Thoracic aorta (tissue), 2 donors: ENCODE results near the gene PTPRM. TPM values are rescaled to one million over a fixed set of nuclear protein-coding genes. Genes with fewer than 3 reads are reported as not detected.

Experiments
- ATAC-seq: fragments of 150-250 bp; one replicate; pipeline ENCODE4 v1.8.0; 2017; ENCODE audit warnings: low read depth; ENCODE audit not compliant: insufficient number of reproducible peaks, low FRiP score
- DNase-seq: peaks from one replicate; pipeline ENCODE4 v3.0.0-alpha.2; 2020; ENCODE audit warnings: low spot score
- H3K27ac ChIP-seq, 2 donors: fragments of 200-600 bp; sonication (generic); 1 replicate in 1 of 2; 2 replicates in 1 of 2; pipeline ENCODE4 v1.5.1; 2016; ENCODE audit warnings: mild to moderate bottlenecking in 2 of 2, moderate library complexity in 2 of 2
- H3K27me3 ChIP-seq: fragments of 200-600 bp; sonication (generic); replicated peaks from 2 replicates; pipeline ENCODE4 v1.6.0; 2016; ENCODE audit warnings: mild to moderate bottlenecking; ENCODE audit not compliant: insufficient read depth
- H3K36me3 ChIP-seq: fragments of 200-600 bp; sonication (generic); one replicate; pipeline ENCODE4 v1.5.1; 2016
- H3K4me1 ChIP-seq, 2 donors: fragments of 200-600 bp; sonication (generic); 1 replicate in 1 of 2; 2 replicates in 1 of 2; pipeline versions ENCODE4 v1.5.1 to v1.6.0; 2016; ENCODE audit warnings: low read depth in 2 of 2, mild to moderate bottlenecking in 1 of 2; ENCODE audit not compliant: control insufficient read depth in 1 of 2
- H3K4me3 ChIP-seq: fragments of 200-600 bp; sonication (generic); 2 replicates; pipeline ENCODE4 v1.5.1; 2016; ENCODE audit warnings: mild to moderate bottlenecking
- H3K9me3 ChIP-seq: fragments of 200-600 bp; sonication (generic); 2 replicates; pipeline ENCODE4 v1.5.1; 2016
- total RNA-seq, 2 donors: library from RNA; depleted of rRNA; stranded (reverse); fragments of >200 nt; gene quantifications; one replicate each; pipeline versions ENCODE4 v1.1.0 to v1.2.3, GENCODE V29; 2016
- TF ChIP-seq, protein P1 (sequence below): fragments of 200-600 bp; sonication (generic); IDR thresholded peaks from one replicate; pipeline ENCODE4 v1.5.1; 2019; ENCODE audit warnings: antibody characterized with exemption

PTPRM gene
- total RNA-seq, 2 donors from 2014 or later: 90.3 to 102 TPM

DNA sequence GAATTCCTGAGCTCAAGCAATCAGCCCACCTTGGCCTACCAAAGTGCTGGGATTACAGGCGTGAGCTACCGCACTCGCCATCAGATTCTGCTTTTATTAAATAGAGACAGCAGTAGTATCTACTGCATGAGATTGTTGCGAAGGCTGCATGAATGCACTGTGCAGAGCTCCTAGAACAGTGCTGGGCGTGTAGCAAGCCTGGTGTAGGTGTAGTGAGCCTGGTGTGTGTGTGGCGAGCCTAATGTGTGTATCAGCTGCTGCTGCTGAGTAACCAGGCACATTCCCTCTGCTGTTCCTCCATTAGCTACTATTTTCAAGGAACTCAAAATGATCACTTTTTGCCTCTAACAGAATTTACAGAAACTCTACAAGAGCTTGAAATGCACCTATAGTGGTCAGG, 57.6 kb downstream of the PTPRM start:
- Histone ChIP-seq H3K4me1 (peaks cover 20 to 26% of the 10 kb centered on the region in 2 donors), H3K36me3 (no peaks in the 10 kb centered on the region), H3K27me3 (no peaks in the 10 kb centered on the region), H3K9me3 (no peaks in the 10 kb centered on the region), H3K27ac (no peak overlapping the region), H3K4me3 (no peak overlapping the region)
- DNase-seq (no peak), ATAC-seq (no peak)
- TF ChIP-seq, protein P1, sequence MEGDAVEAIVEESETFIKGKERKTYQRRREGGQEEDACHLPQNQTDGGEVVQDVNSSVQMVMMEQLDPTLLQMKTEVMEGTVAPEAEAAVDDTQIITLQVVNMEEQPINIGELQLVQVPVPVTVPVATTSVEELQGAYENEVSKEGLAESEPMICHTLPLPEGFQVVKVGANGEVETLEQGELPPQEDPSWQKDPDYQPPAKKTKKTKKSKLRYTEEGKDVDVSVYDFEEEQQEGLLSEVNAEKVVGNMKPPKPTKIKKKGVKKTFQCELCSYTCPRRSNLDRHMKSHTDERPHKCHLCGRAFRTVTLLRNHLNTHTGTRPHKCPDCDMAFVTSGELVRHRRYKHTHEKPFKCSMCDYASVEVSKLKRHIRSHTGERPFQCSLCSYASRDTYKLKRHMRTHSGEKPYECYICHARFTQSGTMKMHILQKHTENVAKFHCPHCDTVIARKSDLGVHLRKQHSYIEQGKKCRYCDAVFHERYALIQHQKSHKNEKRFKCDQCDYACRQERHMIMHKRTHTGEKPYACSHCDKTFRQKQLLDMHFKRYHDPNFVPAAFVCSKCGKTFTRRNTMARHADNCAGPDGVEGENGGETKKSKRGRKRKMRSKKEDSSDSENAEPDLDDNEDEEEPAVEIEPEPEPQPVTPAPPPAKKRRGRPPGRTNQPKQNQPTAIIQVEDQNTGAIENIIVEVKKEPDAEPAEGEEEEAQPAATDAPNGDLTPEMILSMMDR: no peak

DNA sequence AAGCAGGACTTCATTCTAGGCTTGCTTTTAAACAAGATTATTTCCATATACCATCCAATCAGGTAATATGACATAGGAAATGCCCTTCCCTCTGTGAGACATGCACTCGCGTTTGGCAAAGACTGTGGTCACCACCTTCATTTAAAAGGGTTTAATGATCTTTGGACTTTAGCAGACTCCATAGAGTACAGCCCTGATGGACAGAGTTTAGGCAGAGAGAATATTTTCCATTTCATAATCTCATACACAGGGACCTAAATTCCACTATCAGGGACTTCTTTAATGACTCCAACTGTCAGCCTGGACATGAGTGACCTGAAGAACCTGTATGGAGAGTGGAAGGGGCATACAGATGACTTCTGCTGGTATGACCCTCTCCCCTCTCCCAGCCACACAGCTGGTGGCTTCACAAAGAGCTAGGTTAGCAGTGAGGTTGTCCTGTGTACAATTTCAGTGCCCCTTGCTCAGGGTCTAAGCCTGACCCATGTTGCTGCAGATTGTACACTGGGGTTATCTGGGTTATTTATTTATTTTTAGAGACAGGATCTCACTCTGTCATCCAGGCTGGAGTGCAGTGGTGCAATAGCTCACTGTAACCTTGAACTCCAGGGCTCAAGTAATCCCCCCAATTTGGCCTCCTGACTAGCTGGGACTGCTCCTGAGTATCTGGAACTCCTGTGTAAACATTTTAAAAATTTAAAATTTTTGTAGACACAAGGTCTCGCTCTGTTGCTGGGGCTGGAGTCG, 59.2 kb downstream of the PTPRM start:
- ATAC-seq: no peak
- Histone ChIP-seq H3K4me3 (no peak overlapping the region), H3K27me3 (no peaks in the 10 kb centered on the region), H3K4me1 (peaks cover 13 to 19% of the 10 kb centered on the region in 2 donors), H3K27ac (no peak overlapping the region), H3K36me3 (no peaks in the 10 kb centered on the region), H3K9me3 (no peaks in the 10 kb centered on the region)
- no peak for DNase-seq
- TF ChIP-seq, protein P1: no peak

DNA sequence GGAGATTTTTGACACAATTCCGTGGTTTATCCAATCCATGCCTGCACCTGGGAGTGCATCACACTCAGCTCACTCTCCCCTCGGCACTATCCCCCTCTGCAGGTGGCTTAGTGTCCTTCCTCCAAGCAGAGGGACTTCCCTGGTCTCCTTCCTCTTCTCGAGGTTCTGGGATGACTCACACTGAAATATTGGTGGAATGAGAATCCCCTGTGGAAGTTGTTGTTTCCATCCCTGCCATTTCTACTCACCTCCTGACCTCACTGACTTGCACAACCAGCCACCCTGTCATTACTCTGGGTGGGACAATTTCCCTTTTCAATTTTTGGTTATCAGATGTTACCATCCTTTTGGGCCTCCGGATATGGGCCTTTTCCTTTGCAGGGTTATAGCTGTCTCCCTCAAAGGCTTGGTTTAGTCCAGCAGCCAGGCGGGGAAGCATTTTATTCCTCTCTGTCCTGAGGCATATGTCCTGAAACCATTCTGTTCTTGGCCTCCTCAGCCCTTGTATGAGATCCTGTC, 59.9 kb downstream of the PTPRM start:
- TF ChIP-seq, protein P1: no peak
- Histone ChIP-seq H3K27me3 (no peaks in the 10 kb centered on the region), H3K27ac (no peak overlapping the region), H3K4me1 (peaks cover 13 to 19% of the 10 kb centered on the region in 2 donors), H3K4me3 (no peak overlapping the region), H3K36me3 (no peaks in the 10 kb centered on the region), H3K9me3 (no peaks in the 10 kb centered on the region)
- DNase-seq (no peak), ATAC-seq (no peak)

DNA sequence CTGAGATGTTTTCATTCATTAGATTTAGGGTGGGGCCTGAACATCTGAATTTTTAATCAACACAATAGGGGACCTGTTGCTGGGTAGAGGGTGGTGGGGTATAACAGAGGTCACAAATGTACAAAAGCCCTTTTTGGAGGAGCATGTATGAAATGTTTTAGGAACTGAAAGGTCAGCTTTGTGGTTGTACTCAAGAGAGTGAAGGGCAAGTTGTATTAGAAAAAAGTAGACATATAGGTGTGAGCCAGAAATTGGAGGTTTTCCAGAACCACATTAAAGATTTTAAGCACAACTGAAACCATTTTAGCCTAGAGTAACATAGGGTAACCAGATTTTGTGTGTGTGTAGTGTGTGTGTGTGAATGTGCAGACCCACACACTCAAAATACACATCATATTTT, 62.3 kb downstream of the PTPRM start:
- ATAC-seq (no peak), DNase-seq (no peak)
- TF ChIP-seq, protein P1: no peak
- peaks cover 10 to 19% of the 10 kb centered on the region in 2 donors for H3K4me1 ChIP-seq
- H3K9me3 ChIP-seq: no peaks in the 10 kb centered on the region
- no peak overlapping the region for H3K4me3 ChIP-seq
- H3K36me3 ChIP-seq: no peaks in the 10 kb centered on the region
- no peaks in the 10 kb centered on the region for H3K27me3 ChIP-seq
- no peak overlapping the region for H3K27ac ChIP-seq

DNA sequence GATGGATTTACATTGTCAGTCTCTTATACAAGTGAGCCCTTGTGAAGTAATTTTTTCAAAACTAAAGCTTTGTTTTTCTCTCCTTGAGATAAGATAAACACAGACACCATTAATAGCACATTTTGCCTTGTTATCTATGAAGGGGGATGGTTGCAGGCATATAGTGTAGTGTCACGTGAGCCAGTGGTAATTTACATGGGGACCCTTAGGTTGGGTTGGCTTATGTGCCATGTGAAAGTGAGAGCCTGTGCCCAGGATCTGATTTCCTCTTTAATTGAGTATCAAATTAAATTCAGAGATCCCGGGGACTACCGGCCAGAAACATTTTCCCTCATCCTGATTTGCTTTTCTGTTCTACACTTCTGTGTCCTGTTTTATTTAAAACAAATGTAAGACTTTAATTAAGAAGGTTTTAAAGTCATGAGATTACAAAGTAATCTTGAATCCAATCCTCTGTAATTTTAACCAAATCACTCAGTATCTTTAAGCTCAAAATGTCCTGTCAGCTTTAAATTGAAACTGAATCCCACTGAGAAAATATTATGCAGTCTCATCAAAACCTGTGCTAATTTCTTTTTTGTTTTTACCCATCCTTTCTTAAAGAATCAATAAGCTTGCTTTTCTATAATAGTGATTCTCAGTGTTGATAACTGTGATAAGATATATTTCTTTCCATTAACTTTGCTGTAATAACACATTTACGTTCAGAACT, 63.8 kb downstream of the PTPRM start:
- Histone ChIP-seq H3K27ac (no peak overlapping the region), H3K4me1 (peaks cover 10 to 12% of the 10 kb centered on the region in 2 donors), H3K36me3 (no peaks in the 10 kb centered on the region), H3K4me3 (no peak overlapping the region), H3K9me3 (no peaks in the 10 kb centered on the region), H3K27me3 (no peaks in the 10 kb centered on the region)
- TF ChIP-seq, protein P1: no peak
- DNase-seq: no peak
- ATAC-seq: no peak
